Measurements from ENCODE around the gene FABP3.

FABP3 gene

GRCh38 chr1:31315902-31316301 is 57.0 kb downstream of the FABP3 start:
- DNase-seq (ENCODE audit: low read depth in 3 of 3): no peak
